Prostate gland (tissue), 2 donors: ENCODE data around the gene CGA.

Experiments
- CTCF ChIP-seq, 4 experiments: fragments of 200-600 bp in 2 of 4; fragments of 450-650 bp in 2 of 4; sonication (generic) in 2 of 4; IDR thresholded peaks; 1 replicate in 3 of 4; 2 replicates in 1 of 4; pipeline ENCODE4 v1.5.1; 2016 to 2019; ENCODE audit warnings: antibody characterized with exemption in 4 of 4, mild to moderate bottlenecking in 2 of 4, moderate library complexity in 2 of 4
- POLR2A ChIP-seq: fragments of 450-650 bp; IDR thresholded peaks from one replicate; pipeline ENCODE4 v1.6.1; 2016; ENCODE audit warnings: antibody characterized with exemption, mild to moderate bottlenecking
- POLR2AphosphoS5 ChIP-seq: sonication (generic); formaldehyde crosslinking; IDR thresholded peaks from one replicate; pipeline ENCODE4 v1.6.1; 2017; ENCODE audit warnings: antibody characterized with exemption

GRCh38 chr6:87099472-87099871 lies 4.6 kb upstream of the CGA start:
- TF ChIP-seq CTCF (IDR thresholded peaks at IDR 0.05): no peak
- no peak for TF ChIP-seq POLR2A
- TF ChIP-seq POLR2AphosphoS5: no peak
